Gastrocnemius medialis (tissue), 4 donors: ENCODE results near the gene LRR1. TPM values are rescaled to one million over a fixed set of nuclear protein-coding genes. Genes with fewer than 3 reads are reported as not detected.

Source experiments
- ATAC-seq, 2 donors: fragments of 150-250 bp; one replicate each; pipeline ENCODE4 v1.9.1; 2016
- DNase-seq, 2 donors: peaks; one replicate each; pipeline ENCODE4 v3.0.0-alpha.2; 2019
- H3K27ac ChIP-seq, 4 donors: fragments of 200-600 bp; sonication (generic); 1 replicate in 1 of 4; 2 replicates in 3 of 4; pipeline ENCODE4 v1.5.1; 2016 to 2018; ENCODE audit warnings: mild to moderate bottlenecking in 2 of 4, moderate library complexity in 1 of 4
- H3K27me3 ChIP-seq, 3 donors: fragments of 200-600 bp; sonication (generic) in 2 of 3; 1 replicate in 1 of 3; 2 replicates in 2 of 3; pipeline versions ENCODE4 v1.5.1 to v1.6.0; 2016 to 2019; ENCODE audit warnings: mild to moderate bottlenecking in 1 of 3, moderate library complexity in 1 of 3
- H3K36me3 ChIP-seq, 2 donors: fragments of 200-600 bp; sonication (generic) in 1 of 2; one replicate each; pipeline ENCODE4 v1.5.1; 2017 to 2018
- H3K4me1 ChIP-seq, 2 donors: fragments of 200-600 bp; sonication (generic) in 1 of 2; one replicate each; pipeline ENCODE4 v1.5.1; 2016 to 2017; ENCODE audit warnings: mild to moderate bottlenecking in 2 of 2
- H3K4me3 ChIP-seq, 4 donors: fragments of 200-600 bp; sonication (generic) in 3 of 4; 1 replicate in 1 of 4; 2 replicates in 3 of 4; pipeline ENCODE4 v1.5.1; 2016 to 2019; ENCODE audit warnings: mild to moderate bottlenecking in 2 of 4
- H3K9me3 ChIP-seq, 3 donors: fragments of 200-600 bp; sonication (generic) in 2 of 3; 1 replicate in 1 of 3; 2 replicates in 2 of 3; pipeline ENCODE4 v1.5.1; 2016 to 2019
- CTCF ChIP-seq, 5 experiments: fragments of 450-650 bp in 3 of 5; fragments of 200-600 bp in 2 of 5; sonication (generic) in 2 of 5; IDR thresholded peaks in 4 of 5; conservative IDR thresholded peaks in 1 of 5; 1 replicate in 4 of 5; 2 replicates in 1 of 5; pipeline ENCODE4 v1.5.1; 2016 to 2019; ENCODE audit warnings: antibody characterized with exemption in 5 of 5, mild to moderate bottlenecking in 3 of 5, moderate library complexity in 3 of 5
- POLR2A ChIP-seq, 2 donors: fragments of 450-650 bp; IDR thresholded peaks; one replicate each; pipeline ENCODE4 v1.6.1; 2017; ENCODE audit warnings: antibody characterized with exemption in 2 of 2, mild to moderate bottlenecking in 2 of 2, moderate library complexity in 2 of 2
- in situ Hi-C, 4 donors: fragments of 200-750 bp; cut with MboI; loops; one replicate each; pipeline versions ENCODE4 v1.15.0 to v1.8.0; 2017; ENCODE audit warnings: low sequenced_read_pairs in 4 of 4
- intact Hi-C: fragments of 100-400 bp; cut with DNase I; formaldehyde crosslinking; loops from one replicate; pipeline ENCODE4 v1.15.1; 2023; ENCODE audit warnings: low total_unique reads
- total RNA-seq, 4 donors: library from RNA; depleted of rRNA; stranded (reverse); fragments of >200 nt; gene quantifications; one replicate each; pipeline versions ENCODE4 v1.1.0 to v1.2.3, GENCODE V29; 2016

Gene LRR1
- total RNA-seq, 4 donors from 2014 or later, result 1.3 to 5.8 (median 3.7) TPM

- no peaks in the 10 kb centered on the region for H3K9me3 ChIP-seq
- ATAC-seq (no peak), DNase-seq (no peak)
- H3K4me1 ChIP-seq, result peaks cover 9% of the 10 kb centered on the region in 2 donors
- TF ChIP-seq CTCF (IDR thresholded peaks at IDR 0.05 in 4 of 5, conservative IDR thresholded peaks at IDR 0.05 in 1 of 5) (no peak), POLR2A (IDR thresholded peaks at IDR 0.05) (no peak)
- no peak overlapping the region for H3K27ac ChIP-seq
- H3K4me3 ChIP-seq, result no peak overlapping the region
- in situ Hi-C loops, result no loop called here
- intact Hi-C loops, result no loop called here
- no peaks in the 10 kb centered on the region for H3K36me3 ChIP-seq
- H3K27me3 ChIP-seq, result no peaks in the 10 kb centered on the region
Measured at GRCh38 chr14:49594347-49595091, 4.2 kb upstream of the LRR1 start.

GRCh38 chr14:49598189-49598484 lies 603 bp upstream of the LRR1 start:
- peaks cover 9% of the 10 kb centered on the region in 2 donors for H3K4me1 ChIP-seq
- DNase-seq (no peak), ATAC-seq (peak; percentile 17 to 19)
- no peaks in the 10 kb centered on the region for H3K9me3 ChIP-seq
- TF ChIP-seq CTCF (IDR thresholded peaks at IDR 0.05 in 4 of 5, conservative IDR thresholded peaks at IDR 0.05 in 1 of 5), result no peak
- intact Hi-C loops, result loop anchor here (1.0 kb wide), 2 partner anchors 11 to 22 kb away; partner anchors contain the start of genes MGAT2 and RPL36AL
- no peaks in the 10 kb centered on the region for H3K27me3 ChIP-seq
- H3K36me3 ChIP-seq, result no peaks in the 10 kb centered on the region
- in situ Hi-C loops, result no loop called here
- H3K27ac ChIP-seq, result peak overlapping the region; percentile 92 to 95 (median 92)
- H3K4me3 ChIP-seq, result peak overlapping the region; percentile 81 to 92 (median 84)

- no peaks in the 10 kb centered on the region for H3K9me3 ChIP-seq
- intact Hi-C loops, result no loop called here
- TF ChIP-seq CTCF (IDR thresholded peaks at IDR 0.05 in 4 of 5, conservative IDR thresholded peaks at IDR 0.05 in 1 of 5) (no peak), POLR2A (IDR thresholded peaks at IDR 0.05) (no peak)
- in situ Hi-C loops, result no loop called here
- H3K27ac ChIP-seq, result no peak overlapping the region
- H3K4me1 ChIP-seq, result no peaks in the 10 kb centered on the region
- H3K4me3 ChIP-seq, result no peak overlapping the region
- H3K27me3 ChIP-seq, result no peaks in the 10 kb centered on the region
- DNase-seq (no peak), ATAC-seq (no peak)
- no peaks in the 10 kb centered on the region for H3K36me3 ChIP-seq
Measured at GRCh38 chr14:49607583-49607982, 8.8 kb downstream of the LRR1 start.

GRCh38 chr14:49612251-49612650 lies 13.5 kb downstream of the LRR1 start:
- no peak overlapping the region for H3K4me3 ChIP-seq
- no peak overlapping the region for H3K27ac ChIP-seq
- no peak for DNase-seq
- in situ Hi-C loops (no loop called here), intact Hi-C loops (loop anchor here (10.0 kb wide), 1 partner anchor 1633 kb away; the partner anchor contains the start of gene TMX1)
- no peak for ATAC-seq
- TF ChIP-seq POLR2A (IDR thresholded peaks at IDR 0.05), result no peak
- no peak for TF ChIP-seq CTCF (IDR thresholded peaks at IDR 0.05 in 4 of 5, conservative IDR thresholded peaks at IDR 0.05 in 1 of 5)
- H3K36me3 ChIP-seq, result no peaks in the 10 kb centered on the region
- H3K27me3 ChIP-seq, result no peaks in the 10 kb centered on the region
- no peaks in the 10 kb centered on the region for H3K9me3 ChIP-seq
- H3K4me1 ChIP-seq, result no peaks in the 10 kb centered on the region
